SK-N-SH (cell line): ENCODE results near the gene RICTOR. TPM values are rescaled to one million over a fixed set of nuclear protein-coding genes. Genes with fewer than 3 reads are reported as not detected.

Experiments used
- CTCF ChIA-PET: fragments of 300-600, 350-600 bp; formaldehyde crosslinking; extraction: SDS; loops from one replicate; lab custom pipeline; 2021; lab: Yijun Ruan, JAX
- POLR2A ChIA-PET: fragments of 350-600 bp; sonication (Branson Sonifier 250); formaldehyde crosslinking; extraction: SDS; loops from one replicate; lab custom pipeline; 2020; ENCODE audit warnings: antibody characterized with exemption, inconsistent platforms; lab: Yijun Ruan, JAX
- DNase-seq: peaks from one replicate; pipeline ENCODE4 v3.0.0; 2012
- H2AFZ ChIP-seq: fragments of 200-600 bp; sonication (generic); 2 replicates; pipeline ENCODE4 v1.8.1; 2016; ENCODE audit warnings: antibody characterized with exemption, mild to moderate bottlenecking, low read depth
- H3F3A ChIP-seq: fragments of 200-600 bp; sonication (generic); replicated peaks from 2 replicates; pipeline ENCODE3; 2016; ENCODE audit warnings: antibody characterized with exemption, mild to moderate bottlenecking; ENCODE audit not compliant: insufficient read depth
- H3K27ac ChIP-seq, 2 experiments: fragments of 200-500 bp in 1 of 2; fragments of 200-600 bp in 1 of 2; sonication (Bioruptor generic) in 1 of 2; sonication (generic), shearing (Covaris generic) in 1 of 2; 2 replicates each; pipeline versions ENCODE4 v1.5.1 to v1.6.1; 2014 to 2016; ENCODE audit warnings: low read depth in 2 of 2, inconsistent platforms in 1 of 2, low read length in 1 of 2, mild to moderate bottlenecking in 1 of 2, mixed read lengths in 1 of 2
- H3K27me3 ChIP-seq: fragments of 200-600 bp; sonication (generic), shearing (Covaris generic); 2 replicates; pipeline ENCODE4 v1.6.1; 2016; ENCODE audit warnings: mixed run types; ENCODE audit not compliant: insufficient read depth
- H3K36me3 ChIP-seq, 2 experiments: fragments of 200-500 bp in 1 of 2; fragments of 200-600 bp in 1 of 2; sonication (Bioruptor generic) in 1 of 2; sonication (generic) in 1 of 2; replicated peaks in 1 of 2; 2 replicates each; pipeline versions ENCODE3 to v1.5.1; 2014 to 2016; ENCODE audit warnings: low read length in 1 of 2, mild to moderate bottlenecking in 1 of 2; ENCODE audit not compliant: insufficient read depth in 2 of 2, control insufficient read depth in 1 of 2
- H3K4me1 ChIP-seq, 2 experiments: fragments of 200-500 bp in 1 of 2; fragments of 200-600 bp in 1 of 2; sonication (Bioruptor generic) in 1 of 2; sonication (generic), shearing (Covaris generic) in 1 of 2; 2 replicates each; pipeline versions ENCODE4 v1.5.1 to v1.6.1; 2014 to 2016; ENCODE audit warnings: low read depth in 1 of 2, low read length in 1 of 2, mixed run types in 1 of 2; ENCODE audit not compliant: insufficient read depth in 2 of 2, control insufficient read depth in 1 of 2
- H3K4me2 ChIP-seq: fragments of 200-600 bp; sonication (generic), shearing (Covaris generic); 2 replicates; pipeline ENCODE4 v1.6.1; 2017; ENCODE audit warnings: mixed run types
- H3K4me3 ChIP-seq, 2 experiments: fragments of 200-500 bp in 1 of 2; fragments of 200-600 bp in 1 of 2; sonication (Bioruptor generic) in 1 of 2; sonication (generic), shearing (Covaris generic) in 1 of 2; 2 replicates each; pipeline versions ENCODE4 v1.5.1 to v1.8.1; 2014 to 2016; ENCODE audit warnings: low read depth in 2 of 2, inconsistent platforms in 1 of 2, low read length in 1 of 2, mild to moderate bottlenecking in 1 of 2, mixed read lengths in 1 of 2, moderate library complexity in 1 of 2
- H3K79me2 ChIP-seq: fragments of 200-600 bp; sonication (generic); 2 replicates; pipeline ENCODE4 v1.8.1; 2017; ENCODE audit warnings: mild to moderate bottlenecking; ENCODE audit not compliant: insufficient read depth
- H3K9ac ChIP-seq: fragments of 200-600 bp; sonication (generic); 2 replicates; pipeline ENCODE4 v1.6.1; 2017; ENCODE audit warnings: mixed run types
- H3K9me2 ChIP-seq: fragments of 200-600 bp; sonication (generic); 2 replicates; pipeline ENCODE4 v1.6.1; 2017; ENCODE audit warnings: mixed run types
- H3K9me3 ChIP-seq: fragments of 200-600 bp; sonication (generic); 2 replicates; pipeline ENCODE4 v1.6.1; 2017; ENCODE audit warnings: mixed run types, mild to moderate bottlenecking, moderate library complexity
- H4K20me1 ChIP-seq: fragments of 200-600 bp; sonication (generic); 2 replicates; pipeline ENCODE4 v1.6.1; 2017; ENCODE audit warnings: mild to moderate bottlenecking, mixed run types; ENCODE audit not compliant: insufficient read depth
- CHD2 ChIP-seq: fragments of 150-350 bp; IDR thresholded peaks from 2 replicates; pipeline ENCODE4 v1.6.1; 2018; ENCODE audit warnings: low read length; ENCODE audit not compliant: partially characterized antibody
- ELF1 ChIP-seq: IDR thresholded peaks from 2 replicates; pipeline ENCODE4 v1.4.0; 2012
- FOXM1 ChIP-seq: IDR thresholded peaks from 2 replicates; pipeline ENCODE4 v1.4.0; 2012; ENCODE audit warnings: low read depth, mild to moderate bottlenecking
- MEF2A ChIP-seq: IDR thresholded peaks from 2 replicates; pipeline ENCODE4 v1.4.0; 2012; ENCODE audit warnings: low read depth, borderline replicate concordance
- NFIC ChIP-seq: IDR thresholded peaks from 2 replicates; pipeline ENCODE4 v1.4.0; 2012; ENCODE audit warnings: borderline replicate concordance
- NRF1 ChIP-seq: IDR thresholded peaks from 2 replicates; pipeline ENCODE4 v1.6.1; 2012; ENCODE audit warnings: low read depth, mild to moderate bottlenecking, low read length
- POLR2AphosphoS5 ChIP-seq: IDR thresholded peaks from 2 replicates; pipeline ENCODE4 v1.6.1; 2012; ENCODE audit warnings: low read depth, low read length
- RCOR1 ChIP-seq: fragments of 150-350 bp; IDR thresholded peaks from 2 replicates; pipeline ENCODE4 v1.6.1; 2017; ENCODE audit warnings: antibody characterized with exemption, low read length
- RXRA ChIP-seq: IDR thresholded peaks from 2 replicates; pipeline ENCODE4 v1.4.0; 2012; ENCODE audit warnings: low read depth, mild to moderate bottlenecking, borderline replicate concordance
- WGBS: methylation state at CpG from one replicate; pipeline ENCODE4 v1.1.6; 2017; ENCODE audit warnings: low lambda C conversion rate; 5-methylcytosine and 5-hydroxymethylcytosine counted together
- polyA plus RNA-seq, 3 experiments: library from polyadenylated mRNA; depleted of rRNA; stranded (reverse); fragments of >200 nt; gene quantifications; 2 replicates each; pipeline ENCODE4 v1.2.3, GENCODE V29; 2012
- TF ChIP-seq, protein P1 (sequence below): IDR thresholded peaks from 2 replicates; pipeline ENCODE4 v1.6.1; 2012; ENCODE audit warnings: mild to moderate bottlenecking, low read depth, low read length, moderate library complexity
- TF ChIP-seq, protein P2 (sequence below): fragments of 200-600 bp; sonication (generic); IDR thresholded peaks from 2 replicates; pipeline ENCODE4 v1.6.1; 2017; ENCODE audit warnings: antibody characterized with exemption, mild to moderate bottlenecking, moderate library complexity
- TF ChIP-seq, protein P3 (sequence below): IDR thresholded peaks from 2 replicates; pipeline ENCODE4 v1.4.0; 2012; ENCODE audit warnings: low read depth, borderline replicate concordance
- TF ChIP-seq, protein P4 (sequence below): fragments of 150-350 bp; IDR thresholded peaks from 2 replicates; pipeline ENCODE4 v1.6.1; 2017; ENCODE audit warnings: antibody characterized with exemption, low read length, low read depth, borderline replicate concordance

Gene RICTOR
- polyA plus RNA-seq, 1 of the 3 experiments (the other 2 are of a cell fraction) = 1.6 TPM

GRCh38 chr5:39055027-39055767, 19.0 kb downstream of the RICTOR start (continued):
- TF ChIP-seq, protein P1, sequence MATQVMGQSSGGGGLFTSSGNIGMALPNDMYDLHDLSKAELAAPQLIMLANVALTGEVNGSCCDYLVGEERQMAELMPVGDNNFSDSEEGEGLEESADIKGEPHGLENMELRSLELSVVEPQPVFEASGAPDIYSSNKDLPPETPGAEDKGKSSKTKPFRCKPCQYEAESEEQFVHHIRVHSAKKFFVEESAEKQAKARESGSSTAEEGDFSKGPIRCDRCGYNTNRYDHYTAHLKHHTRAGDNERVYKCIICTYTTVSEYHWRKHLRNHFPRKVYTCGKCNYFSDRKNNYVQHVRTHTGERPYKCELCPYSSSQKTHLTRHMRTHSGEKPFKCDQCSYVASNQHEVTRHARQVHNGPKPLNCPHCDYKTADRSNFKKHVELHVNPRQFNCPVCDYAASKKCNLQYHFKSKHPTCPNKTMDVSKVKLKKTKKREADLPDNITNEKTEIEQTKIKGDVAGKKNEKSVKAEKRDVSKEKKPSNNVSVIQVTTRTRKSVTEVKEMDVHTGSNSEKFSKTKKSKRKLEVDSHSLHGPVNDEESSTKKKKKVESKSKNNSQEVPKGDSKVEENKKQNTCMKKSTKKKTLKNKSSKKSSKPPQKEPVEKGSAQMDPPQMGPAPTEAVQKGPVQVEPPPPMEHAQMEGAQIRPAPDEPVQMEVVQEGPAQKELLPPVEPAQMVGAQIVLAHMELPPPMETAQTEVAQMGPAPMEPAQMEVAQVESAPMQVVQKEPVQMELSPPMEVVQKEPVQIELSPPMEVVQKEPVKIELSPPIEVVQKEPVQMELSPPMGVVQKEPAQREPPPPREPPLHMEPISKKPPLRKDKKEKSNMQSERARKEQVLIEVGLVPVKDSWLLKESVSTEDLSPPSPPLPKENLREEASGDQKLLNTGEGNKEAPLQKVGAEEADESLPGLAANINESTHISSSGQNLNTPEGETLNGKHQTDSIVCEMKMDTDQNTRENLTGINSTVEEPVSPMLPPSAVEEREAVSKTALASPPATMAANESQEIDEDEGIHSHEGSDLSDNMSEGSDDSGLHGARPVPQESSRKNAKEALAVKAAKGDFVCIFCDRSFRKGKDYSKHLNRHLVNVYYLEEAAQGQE = no peak

DNA sequence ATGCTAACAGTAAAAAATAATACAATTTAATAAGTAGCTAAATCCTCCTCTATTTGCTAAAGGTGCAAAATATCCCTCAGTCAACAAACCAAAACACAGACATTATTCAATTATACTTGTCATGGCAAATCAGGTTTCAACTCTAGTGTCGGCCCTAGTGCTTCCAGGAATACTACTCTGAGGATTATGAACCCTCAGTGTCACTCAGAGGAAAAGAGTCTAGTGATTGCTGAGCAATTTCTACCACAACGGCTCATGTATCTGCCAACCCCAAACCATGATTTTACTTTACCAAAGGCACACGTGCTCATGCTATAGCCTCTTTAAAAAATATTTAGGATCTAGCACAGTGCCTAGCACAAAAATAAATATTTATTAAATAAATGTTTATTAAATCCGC, 21.0 kb downstream of the RICTOR start:
- Histone ChIP-seq H3K4me1 (no peaks in the 10 kb centered on the region; a peak in 2 of 4 replicates), H3K9ac (no peak overlapping the region), H3K4me3 (no peak overlapping the region), H3K27ac (no peak overlapping the region), H4K20me1 (0 out of 2 replicates have a peak, but pooled peaks cover 5% of the 10 kb centered on the region), H3K27me3 (no peaks in the 10 kb centered on the region), H3F3A (no peaks in the 10 kb centered on the region), H3K36me3 (no peaks in the 10 kb centered on the region), H3K9me2 (no peaks in the 10 kb centered on the region), H2AFZ (no peak overlapping the region), H3K9me3 (no peaks in the 10 kb centered on the region), H3K4me2 (no peak overlapping the region), H3K79me2 (peaks cover 62% of the 10 kb centered on the region)
- POLR2A ChIA-PET = interaction anchor here (0.6 kb wide), 1 partner anchor 9 kb away, joined by 3 read pairs; no protein-coding TSS in a partner anchor
- CTCF ChIA-PET = no interaction called here
- WGBS = 90% methylated on average over 4 of the region's 4 CpGs
- DNase-seq = no peak
- TF ChIP-seq, protein P2, sequence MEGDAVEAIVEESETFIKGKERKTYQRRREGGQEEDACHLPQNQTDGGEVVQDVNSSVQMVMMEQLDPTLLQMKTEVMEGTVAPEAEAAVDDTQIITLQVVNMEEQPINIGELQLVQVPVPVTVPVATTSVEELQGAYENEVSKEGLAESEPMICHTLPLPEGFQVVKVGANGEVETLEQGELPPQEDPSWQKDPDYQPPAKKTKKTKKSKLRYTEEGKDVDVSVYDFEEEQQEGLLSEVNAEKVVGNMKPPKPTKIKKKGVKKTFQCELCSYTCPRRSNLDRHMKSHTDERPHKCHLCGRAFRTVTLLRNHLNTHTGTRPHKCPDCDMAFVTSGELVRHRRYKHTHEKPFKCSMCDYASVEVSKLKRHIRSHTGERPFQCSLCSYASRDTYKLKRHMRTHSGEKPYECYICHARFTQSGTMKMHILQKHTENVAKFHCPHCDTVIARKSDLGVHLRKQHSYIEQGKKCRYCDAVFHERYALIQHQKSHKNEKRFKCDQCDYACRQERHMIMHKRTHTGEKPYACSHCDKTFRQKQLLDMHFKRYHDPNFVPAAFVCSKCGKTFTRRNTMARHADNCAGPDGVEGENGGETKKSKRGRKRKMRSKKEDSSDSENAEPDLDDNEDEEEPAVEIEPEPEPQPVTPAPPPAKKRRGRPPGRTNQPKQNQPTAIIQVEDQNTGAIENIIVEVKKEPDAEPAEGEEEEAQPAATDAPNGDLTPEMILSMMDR = no peak
- TF ChIP-seq NRF1 (no peak), RXRA (no peak), POLR2AphosphoS5 (no peak), CHD2 (no peak), NFIC (no peak), RCOR1 (no peak), MEF2A (no peak), FOXM1 (no peak), ELF1 (no peak)
- TF ChIP-seq, protein P3, sequence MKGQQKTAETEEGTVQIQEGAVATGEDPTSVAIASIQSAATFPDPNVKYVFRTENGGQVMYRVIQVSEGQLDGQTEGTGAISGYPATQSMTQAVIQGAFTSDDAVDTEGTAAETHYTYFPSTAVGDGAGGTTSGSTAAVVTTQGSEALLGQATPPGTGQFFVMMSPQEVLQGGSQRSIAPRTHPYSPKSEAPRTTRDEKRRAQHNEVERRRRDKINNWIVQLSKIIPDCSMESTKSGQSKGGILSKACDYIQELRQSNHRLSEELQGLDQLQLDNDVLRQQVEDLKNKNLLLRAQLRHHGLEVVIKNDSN = no peak
- TF ChIP-seq, protein P4, sequence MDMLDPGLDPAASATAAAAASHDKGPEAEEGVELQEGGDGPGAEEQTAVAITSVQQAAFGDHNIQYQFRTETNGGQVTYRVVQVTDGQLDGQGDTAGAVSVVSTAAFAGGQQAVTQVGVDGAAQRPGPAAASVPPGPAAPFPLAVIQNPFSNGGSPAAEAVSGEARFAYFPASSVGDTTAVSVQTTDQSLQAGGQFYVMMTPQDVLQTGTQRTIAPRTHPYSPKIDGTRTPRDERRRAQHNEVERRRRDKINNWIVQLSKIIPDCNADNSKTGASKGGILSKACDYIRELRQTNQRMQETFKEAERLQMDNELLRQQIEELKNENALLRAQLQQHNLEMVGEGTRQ = no peak
